Measurements from ENCODE around the gene CDKN2B-AS1.

CDKN2B-AS1 gene

DNA sequence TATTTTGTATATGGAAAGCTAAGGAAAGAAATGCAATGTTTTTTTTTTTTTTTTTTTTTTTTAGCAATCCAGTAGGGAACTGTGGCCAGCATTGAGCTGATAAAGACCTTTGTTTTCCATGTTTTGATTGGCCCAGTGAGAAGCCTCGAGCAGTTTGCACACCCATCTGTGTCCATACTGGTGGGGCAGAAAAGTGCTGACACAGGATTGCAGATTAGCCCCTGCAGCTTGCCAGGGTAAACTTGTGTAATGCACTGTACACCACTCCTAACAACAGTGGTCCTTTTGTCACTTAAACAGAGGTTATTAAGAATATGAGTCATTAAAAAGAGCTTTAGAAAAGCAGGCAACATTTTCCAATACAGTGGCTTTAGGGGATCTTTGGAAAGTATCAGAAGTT lies 147.3 kb downstream of the CDKN2B-AS1 start:
- TF ChIP-seq, protein P1, sequence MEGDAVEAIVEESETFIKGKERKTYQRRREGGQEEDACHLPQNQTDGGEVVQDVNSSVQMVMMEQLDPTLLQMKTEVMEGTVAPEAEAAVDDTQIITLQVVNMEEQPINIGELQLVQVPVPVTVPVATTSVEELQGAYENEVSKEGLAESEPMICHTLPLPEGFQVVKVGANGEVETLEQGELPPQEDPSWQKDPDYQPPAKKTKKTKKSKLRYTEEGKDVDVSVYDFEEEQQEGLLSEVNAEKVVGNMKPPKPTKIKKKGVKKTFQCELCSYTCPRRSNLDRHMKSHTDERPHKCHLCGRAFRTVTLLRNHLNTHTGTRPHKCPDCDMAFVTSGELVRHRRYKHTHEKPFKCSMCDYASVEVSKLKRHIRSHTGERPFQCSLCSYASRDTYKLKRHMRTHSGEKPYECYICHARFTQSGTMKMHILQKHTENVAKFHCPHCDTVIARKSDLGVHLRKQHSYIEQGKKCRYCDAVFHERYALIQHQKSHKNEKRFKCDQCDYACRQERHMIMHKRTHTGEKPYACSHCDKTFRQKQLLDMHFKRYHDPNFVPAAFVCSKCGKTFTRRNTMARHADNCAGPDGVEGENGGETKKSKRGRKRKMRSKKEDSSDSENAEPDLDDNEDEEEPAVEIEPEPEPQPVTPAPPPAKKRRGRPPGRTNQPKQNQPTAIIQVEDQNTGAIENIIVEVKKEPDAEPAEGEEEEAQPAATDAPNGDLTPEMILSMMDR (IDR thresholded peaks at IDR 0.05; ENCODE audit: extremely low read depth, missing control alignments): no peak
- DNase-seq (ENCODE audit: low spot score): no peak

DNA sequence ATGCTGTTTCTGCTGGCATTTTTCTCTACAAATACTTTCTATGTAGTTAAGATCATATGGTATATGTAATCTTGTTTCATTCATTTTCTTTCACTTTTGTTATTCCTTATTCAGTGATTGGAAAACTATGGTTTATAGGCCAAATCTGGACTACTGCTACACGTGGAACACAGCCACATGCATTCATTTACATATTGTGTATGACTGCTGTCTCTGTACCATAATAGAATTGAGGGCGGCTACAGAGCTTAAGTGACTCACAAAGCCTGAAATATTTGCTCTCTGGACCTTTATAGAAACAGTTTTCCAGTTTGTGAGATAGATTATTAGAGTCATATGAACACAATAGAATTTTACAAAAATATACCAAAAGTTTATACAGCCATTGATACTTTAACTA lies 148.1 kb downstream of the CDKN2B-AS1 start:
- TF ChIP-seq, protein P1 (IDR thresholded peaks at IDR 0.05; ENCODE audit: extremely low read depth, missing control alignments): no peak
- DNase-seq (ENCODE audit: low spot score): no peak

DNA sequence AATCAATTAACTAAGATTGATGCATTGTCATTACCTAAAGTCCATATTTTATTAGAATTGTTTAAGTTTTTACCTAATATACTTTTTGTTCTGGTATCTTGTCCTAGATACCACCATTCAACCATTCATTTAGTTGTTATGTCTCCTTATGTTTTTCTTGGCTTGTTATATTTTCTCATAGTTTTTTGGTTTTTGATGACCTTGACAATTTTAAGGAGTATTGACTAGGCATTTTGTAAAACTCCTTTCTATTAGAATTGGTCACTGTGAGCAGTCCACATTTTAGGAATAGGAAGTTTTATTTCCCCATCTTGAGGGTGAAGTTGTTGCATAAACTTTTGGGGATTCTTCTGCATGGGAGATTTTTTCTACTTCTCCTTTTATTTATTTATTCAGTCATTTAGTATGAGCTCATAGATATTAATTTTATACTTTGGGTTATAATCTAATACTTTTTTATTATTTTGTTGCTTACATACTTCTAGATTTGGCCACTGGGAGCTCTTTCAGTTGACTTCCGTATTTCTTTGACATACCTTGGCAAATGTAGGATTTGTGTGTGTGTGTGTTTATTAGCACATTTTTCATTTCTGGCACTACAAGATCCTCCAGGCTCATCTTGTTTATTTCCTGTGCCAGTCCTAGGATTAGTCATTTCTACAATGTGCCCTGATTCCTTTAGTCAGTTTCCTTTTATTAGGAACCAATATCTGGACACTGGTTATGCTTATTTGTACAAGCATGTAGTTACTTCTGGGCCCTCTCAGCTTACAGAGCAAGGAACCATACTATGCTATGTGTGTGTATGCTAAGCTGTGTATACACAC lies 149.4 kb downstream of the CDKN2B-AS1 start:
- no peak for DNase-seq (ENCODE audit: low spot score)
- TF ChIP-seq, protein P1 (IDR thresholded peaks at IDR 0.05; ENCODE audit: extremely low read depth, missing control alignments): no peak

DNA sequence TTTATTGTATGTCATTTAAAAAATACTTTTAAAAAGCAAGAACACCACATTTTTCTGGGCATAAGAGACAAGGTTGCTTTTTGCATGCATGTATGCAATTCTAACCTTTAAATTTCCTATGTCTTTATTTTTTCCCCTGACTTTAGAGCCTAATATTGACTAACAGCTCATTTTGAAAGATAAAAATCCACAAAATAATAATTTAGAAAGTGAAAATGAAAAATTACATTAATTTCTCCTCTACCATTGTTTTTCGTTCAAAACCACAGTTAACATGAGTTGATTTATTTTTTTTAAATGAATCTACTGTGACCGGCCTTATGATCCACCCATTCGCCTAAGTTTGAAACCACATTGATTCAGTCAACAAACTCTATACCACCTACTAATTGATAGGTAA lies 152.0 kb downstream of the CDKN2B-AS1 start:
- TF ChIP-seq, protein P1 (IDR thresholded peaks at IDR 0.05; ENCODE audit: extremely low read depth, missing control alignments): no peak
- DNase-seq (ENCODE audit: low spot score): no peak

DNA sequence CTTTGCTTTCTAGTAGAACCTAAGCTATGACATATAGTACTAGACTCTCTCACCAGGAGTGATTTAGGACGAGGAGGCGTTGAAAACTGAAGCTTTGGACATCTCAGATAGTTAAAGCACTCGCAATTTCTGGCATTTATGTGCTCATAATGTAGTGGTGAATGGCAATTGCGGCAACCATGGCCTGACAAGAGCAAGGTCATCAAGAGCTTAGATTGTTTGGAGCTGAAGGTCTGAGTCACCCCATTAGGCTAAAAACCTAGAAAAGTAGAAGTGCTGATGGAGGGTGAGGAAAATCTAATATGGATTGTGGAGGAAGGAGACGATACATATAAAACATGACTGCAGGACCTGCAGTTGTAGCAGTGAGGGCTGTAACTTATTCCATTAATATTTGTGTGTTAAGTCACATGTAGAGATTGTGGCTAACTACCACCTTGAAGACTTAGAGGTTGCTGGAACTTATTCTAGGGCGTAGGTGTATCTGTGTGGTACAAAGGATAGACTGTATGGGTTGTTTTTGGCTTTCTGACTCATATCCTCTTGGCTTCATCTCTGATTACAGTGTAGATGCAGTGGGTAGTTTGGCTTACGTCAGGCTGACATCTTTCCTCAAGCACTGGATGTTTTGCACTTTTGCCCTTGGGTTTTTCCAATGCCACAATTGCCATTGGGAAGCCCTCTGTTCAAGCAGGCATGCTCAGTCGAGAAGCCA lies 153.4 kb downstream of the CDKN2B-AS1 start:
- TF ChIP-seq, protein P1 (IDR thresholded peaks at IDR 0.05; ENCODE audit: extremely low read depth, missing control alignments): no peak
- DNase-seq (ENCODE audit: low spot score): no peak

DNA sequence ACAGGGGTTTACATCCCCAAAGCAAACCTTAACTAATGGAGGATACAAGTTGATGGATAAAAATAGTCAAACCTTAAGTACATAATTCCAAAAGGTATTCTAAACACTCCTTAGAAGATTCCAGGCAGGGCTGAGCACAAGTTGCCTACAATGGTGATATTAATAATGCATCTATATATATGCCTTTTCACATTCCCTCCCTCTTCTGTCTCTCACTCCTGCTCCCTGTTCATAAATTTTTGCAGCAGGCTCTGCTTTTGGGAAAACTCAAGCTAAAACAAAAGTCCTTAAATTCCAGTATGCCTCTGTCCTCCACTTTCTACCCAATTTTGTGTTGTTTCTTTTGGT lies 153.9 kb downstream of the CDKN2B-AS1 start:
- DNase-seq (ENCODE audit: low spot score): no peak

More for the DNA sequence above, 153.9 kb downstream of the CDKN2B-AS1 start:
- TF ChIP-seq, protein P1 (IDR thresholded peaks at IDR 0.05; ENCODE audit: extremely low read depth, missing control alignments): no peak
